SK-N-SH (cell line): ENCODE measurements around the gene RPP14. TPM values are rescaled to one million over a fixed set of nuclear protein-coding genes. Genes with fewer than 3 reads are reported as not detected.
"Not testable (repeated sequence)": the region's sequence is repeated elsewhere in the genome, so short reads cannot be mapped to it uniquely, and the experiment has no call there.

Experiments used
- CTCF ChIA-PET: fragments of 300-600, 350-600 bp; formaldehyde crosslinking; extraction: SDS; loops from one replicate; lab custom pipeline; 2021; lab: Yijun Ruan, JAX
- POLR2A ChIA-PET: fragments of 350-600 bp; sonication (Branson Sonifier 250); formaldehyde crosslinking; extraction: SDS; loops from one replicate; lab custom pipeline; 2020; ENCODE audit warnings: antibody characterized with exemption, inconsistent platforms; lab: Yijun Ruan, JAX
- DNase-seq: peaks from one replicate; pipeline ENCODE4 v3.0.0; 2012
- H2AFZ ChIP-seq: fragments of 200-600 bp; sonication (generic); 2 replicates; pipeline ENCODE4 v1.8.1; 2016; ENCODE audit warnings: antibody characterized with exemption, mild to moderate bottlenecking, low read depth
- H3F3A ChIP-seq: fragments of 200-600 bp; sonication (generic); replicated peaks from 2 replicates; pipeline ENCODE3; 2016; ENCODE audit warnings: antibody characterized with exemption, mild to moderate bottlenecking; ENCODE audit not compliant: insufficient read depth
- H3K27ac ChIP-seq, 2 experiments: fragments of 200-500 bp in 1 of 2; fragments of 200-600 bp in 1 of 2; sonication (Bioruptor generic) in 1 of 2; sonication (generic), shearing (Covaris generic) in 1 of 2; 2 replicates each; pipeline versions ENCODE4 v1.5.1 to v1.6.1; 2014 to 2016; ENCODE audit warnings: low read depth in 2 of 2, inconsistent platforms in 1 of 2, low read length in 1 of 2, mild to moderate bottlenecking in 1 of 2, mixed read lengths in 1 of 2
- H3K27me3 ChIP-seq: fragments of 200-600 bp; sonication (generic), shearing (Covaris generic); 2 replicates; pipeline ENCODE4 v1.6.1; 2016; ENCODE audit warnings: mixed run types; ENCODE audit not compliant: insufficient read depth
- H3K36me3 ChIP-seq, 2 experiments: fragments of 200-500 bp in 1 of 2; fragments of 200-600 bp in 1 of 2; sonication (Bioruptor generic) in 1 of 2; sonication (generic) in 1 of 2; replicated peaks in 1 of 2; 2 replicates each; pipeline versions ENCODE3 to v1.5.1; 2014 to 2016; ENCODE audit warnings: low read length in 1 of 2, mild to moderate bottlenecking in 1 of 2; ENCODE audit not compliant: insufficient read depth in 2 of 2, control insufficient read depth in 1 of 2
- H3K4me1 ChIP-seq, 2 experiments: fragments of 200-500 bp in 1 of 2; fragments of 200-600 bp in 1 of 2; sonication (Bioruptor generic) in 1 of 2; sonication (generic), shearing (Covaris generic) in 1 of 2; 2 replicates each; pipeline versions ENCODE4 v1.5.1 to v1.6.1; 2014 to 2016; ENCODE audit warnings: low read depth in 1 of 2, low read length in 1 of 2, mixed run types in 1 of 2; ENCODE audit not compliant: insufficient read depth in 2 of 2, control insufficient read depth in 1 of 2
- H3K4me2 ChIP-seq: fragments of 200-600 bp; sonication (generic), shearing (Covaris generic); 2 replicates; pipeline ENCODE4 v1.6.1; 2017; ENCODE audit warnings: mixed run types
- H3K4me3 ChIP-seq, 2 experiments: fragments of 200-500 bp in 1 of 2; fragments of 200-600 bp in 1 of 2; sonication (Bioruptor generic) in 1 of 2; sonication (generic), shearing (Covaris generic) in 1 of 2; 2 replicates each; pipeline versions ENCODE4 v1.5.1 to v1.8.1; 2014 to 2016; ENCODE audit warnings: low read depth in 2 of 2, inconsistent platforms in 1 of 2, low read length in 1 of 2, mild to moderate bottlenecking in 1 of 2, mixed read lengths in 1 of 2, moderate library complexity in 1 of 2
- H3K79me2 ChIP-seq: fragments of 200-600 bp; sonication (generic); 2 replicates; pipeline ENCODE4 v1.8.1; 2017; ENCODE audit warnings: mild to moderate bottlenecking; ENCODE audit not compliant: insufficient read depth
- H3K9ac ChIP-seq: fragments of 200-600 bp; sonication (generic); 2 replicates; pipeline ENCODE4 v1.6.1; 2017; ENCODE audit warnings: mixed run types
- H3K9me2 ChIP-seq: fragments of 200-600 bp; sonication (generic); 2 replicates; pipeline ENCODE4 v1.6.1; 2017; ENCODE audit warnings: mixed run types
- H3K9me3 ChIP-seq: fragments of 200-600 bp; sonication (generic); 2 replicates; pipeline ENCODE4 v1.6.1; 2017; ENCODE audit warnings: mixed run types, mild to moderate bottlenecking, moderate library complexity
- H4K20me1 ChIP-seq: fragments of 200-600 bp; sonication (generic); 2 replicates; pipeline ENCODE4 v1.6.1; 2017; ENCODE audit warnings: mild to moderate bottlenecking, mixed run types; ENCODE audit not compliant: insufficient read depth
- CTCF ChIP-seq: fragments of 200-600 bp; sonication (generic); IDR thresholded peaks from 2 replicates; pipeline ENCODE4 v1.6.1; 2017; ENCODE audit warnings: antibody characterized with exemption, mild to moderate bottlenecking, moderate library complexity
- EZH2phosphoT487 ChIP-seq: fragments of 200-600 bp; sonication (generic); IDR thresholded peaks from 2 replicates; pipeline ENCODE4 v1.6.1; 2017; ENCODE audit warnings: low read depth, mixed run types, mild to moderate bottlenecking, antibody characterized with exemption, moderate library complexity, borderline replicate concordance
- FOXM1 ChIP-seq: IDR thresholded peaks from 2 replicates; pipeline ENCODE4 v1.4.0; 2012; ENCODE audit warnings: low read depth, mild to moderate bottlenecking
- GATA2 ChIP-seq: sonication (generic); formaldehyde crosslinking; IDR thresholded peaks from 2 replicates; pipeline ENCODE4 v1.5.0; 2020; ENCODE audit warnings: mild to moderate bottlenecking, missing genetic modification reagents
- MAX ChIP-seq: IDR thresholded peaks from 2 replicates; pipeline ENCODE4 v1.4.0; 2012; ENCODE audit warnings: low read depth
- MXI1 ChIP-seq: IDR thresholded peaks from 2 replicates; pipeline ENCODE4 v1.6.1; 2012; ENCODE audit warnings: mild to moderate bottlenecking, low read depth, low read length, improper control_type of control experiment
- POLR2AphosphoS5 ChIP-seq: IDR thresholded peaks from 2 replicates; pipeline ENCODE4 v1.6.1; 2012; ENCODE audit warnings: low read depth, low read length
- RCOR1 ChIP-seq: fragments of 150-350 bp; IDR thresholded peaks from 2 replicates; pipeline ENCODE4 v1.6.1; 2017; ENCODE audit warnings: antibody characterized with exemption, low read length
- REST ChIP-seq: IDR thresholded peaks from 2 replicates; pipeline ENCODE4 v1.6.1; 2012; ENCODE audit warnings: mild to moderate bottlenecking, low read depth, low read length, moderate library complexity
- RXRA ChIP-seq: IDR thresholded peaks from 2 replicates; pipeline ENCODE4 v1.4.0; 2012; ENCODE audit warnings: low read depth, mild to moderate bottlenecking, borderline replicate concordance
- SIN3A ChIP-seq: IDR thresholded peaks from 2 replicates; pipeline ENCODE4 v1.6.1; 2012; ENCODE audit warnings: low read depth, mild to moderate bottlenecking, low read length, moderate library complexity, borderline replicate concordance
- TAF1 ChIP-seq: IDR thresholded peaks from 2 replicates; pipeline ENCODE4 v1.6.1; 2012; ENCODE audit warnings: low read depth, mild to moderate bottlenecking, low read length, moderate library complexity, borderline replicate concordance
- ZBTB33 ChIP-seq: IDR thresholded peaks from 2 replicates; pipeline ENCODE4 v1.4.0; 2012; ENCODE audit warnings: low read depth, borderline replicate concordance
- WGBS: methylation state at CpG from one replicate; pipeline ENCODE4 v1.1.6; 2017; ENCODE audit warnings: low lambda C conversion rate; 5-methylcytosine and 5-hydroxymethylcytosine counted together
- polyA plus RNA-seq, 3 experiments: library from polyadenylated mRNA; depleted of rRNA; stranded (reverse); fragments of >200 nt; gene quantifications; 2 replicates each; pipeline ENCODE4 v1.2.3, GENCODE V29; 2012

Gene RPP14
- polyA plus RNA-seq, 1 of the 3 experiments (the other 2 are of a cell fraction): 8.3 TPM

GRCh38 chr3:58267543-58267942 lies 38.5 kb upstream of the RPP14 start:
- H3K79me2 ChIP-seq, H4K20me1 ChIP-seq, H3K9me3 ChIP-seq, H3K36me3 ChIP-seq, H2AFZ ChIP-seq, H3K4me2 ChIP-seq, CTCF ChIA-PET, POLR2A ChIA-PET, H3K27ac ChIP-seq, DNase-seq, H3K9me2 ChIP-seq, H3K4me3 ChIP-seq, H3K9ac ChIP-seq, H3K27me3 ChIP-seq, H3K4me1 ChIP-seq: not testable (repeated sequence)
- WGBS: no CpG with 5 or more reads among the region's 1 CpG
- H3F3A ChIP-seq: peaks cover 16% of the 10 kb centered on the region

- TF ChIP-seq GATA2 (CRISPR knock-in tag): no peak
- no peak for TF ChIP-seq SIN3A
- TF ChIP-seq MXI1: no peak
- TF ChIP-seq EZH2phosphoT487: no peak
- no peak for TF ChIP-seq REST
- TF ChIP-seq TAF1: no peak
- TF ChIP-seq POLR2AphosphoS5: no peak
- DNase-seq: no peak
- no peaks in the 10 kb centered on the region for H3K79me2 ChIP-seq
- ChIA-PET POLR2A (no interaction called here), CTCF (interaction anchor here (1.0 kb wide), 1 partner anchor 92 kb away, joined by 4 read pairs; no protein-coding TSS in a partner anchor)
- 90% methylated on average over 1 of the region's 2 CpGs for WGBS
- H3K9me2 ChIP-seq: no peaks in the 10 kb centered on the region
- H3K9me3 ChIP-seq: no peaks in the 10 kb centered on the region
- H3K4me1 ChIP-seq: peaks cover 2 to 7% of the 10 kb centered on the region in 2 experiments; a peak in 2 of 4 replicates
- H3K4me3 ChIP-seq: no peak overlapping the region
- H3K4me2 ChIP-seq: no peak overlapping the region
- H2AFZ ChIP-seq: no peak overlapping the region
- no peaks in the 10 kb centered on the region for H4K20me1 ChIP-seq
- H3K27ac ChIP-seq: no peak overlapping the region
- H3K36me3 ChIP-seq: peaks cover 0 to 8% of the 10 kb centered on the region in 2 experiments
- no peak overlapping the region for H3K9ac ChIP-seq
- no peaks in the 10 kb centered on the region for H3K27me3 ChIP-seq
- peaks cover 24% of the 10 kb centered on the region for H3F3A ChIP-seq
Observed at GRCh38 chr3:58269356-58269755, 36.7 kb upstream of the RPP14 start.

- POLR2A ChIA-PET: interaction anchor here (0.7 kb wide), 1 partner anchor 10 kb away, joined by 3 read pairs; no protein-coding TSS in a partner anchor
- WGBS: 97% methylated on average over 2 of the region's 2 CpGs
- no peaks in the 10 kb centered on the region for H3K79me2 ChIP-seq
- no peak overlapping the region for H3K27ac ChIP-seq
- no peak overlapping the region for H3K4me2 ChIP-seq
- DNase-seq: no peak
- no peaks in the 10 kb centered on the region for H4K20me1 ChIP-seq
- peaks cover 25% of the 10 kb centered on the region for H3F3A ChIP-seq
- H3K4me1 ChIP-seq: peaks cover 2 to 7% of the 10 kb centered on the region in 2 experiments; a peak in 2 of 4 replicates
- H3K36me3 ChIP-seq: peaks cover 0 to 15% of the 10 kb centered on the region in 2 experiments
- CTCF ChIA-PET: interaction anchor here (0.6 to 1.2 kb wide), 2 partner anchors 16 to 365 kb away, joined by 3 read pairs; no protein-coding TSS in a partner anchor
- no peaks in the 10 kb centered on the region for H3K9me2 ChIP-seq
- H2AFZ ChIP-seq: no peak overlapping the region
- no peak for TF ChIP-seq ZBTB33
- TF ChIP-seq CTCF: no peak
- no peak for TF ChIP-seq TAF1
- no peak for TF ChIP-seq MAX
- no peak for TF ChIP-seq FOXM1
- no peak for TF ChIP-seq RXRA
- no peak for TF ChIP-seq RCOR1
- H3K9ac ChIP-seq: no peak overlapping the region
- no peak overlapping the region for H3K4me3 ChIP-seq
- H3K27me3 ChIP-seq: no peaks in the 10 kb centered on the region
- no peaks in the 10 kb centered on the region for H3K9me3 ChIP-seq
Observed at GRCh38 chr3:58270485-58270884, 35.6 kb upstream of the RPP14 start.
